ENCODE measurements around the gene FAM13B. TPM values are rescaled to one million over a fixed set of nuclear protein-coding genes. Genes with fewer than 3 reads are reported as not detected.
A peak's percentile ranks its signal among the peaks of the same experiment; 100 is the strongest.

The FAM13B gene
- total RNA-seq, 1 donor from 2014 or later, result 84.1 TPM

- H3K27ac Mint-ChIP-seq, result no peak overlapping the region
- ATAC-seq (ENCODE audit: low read depth), result peak; percentile 82
- peak; percentile 98 for TF ChIP-seq CTCF (IDR thresholded peaks at IDR 0.05)
- DNase-seq, result peak; percentile 47
- H3K27me3 Mint-ChIP-seq, result no peaks in the 10 kb centered on the region
- peaks cover 5% of the 10 kb centered on the region for H3K4me1 Mint-ChIP-seq
- no peaks in the 10 kb centered on the region for H3K36me3 Mint-ChIP-seq (ENCODE audit: low read depth)
- CTCF ChIA-PET, result interaction anchor here (0.7 to 8.1 kb wide), 20 partner anchors 9 to 439 kb away, joined by 3 to 144 read pairs (median 4); partner anchors contain the start of genes BRD8, FAM13B, KIF20A and NME5
- intact Hi-C loops (cut with micrococcal nuclease), result loop anchor here (1.0 kb wide), 3 partner anchors 33 to 440 kb away; no protein-coding TSS in a partner anchor
- H3K9me3 Mint-ChIP-seq, result no peaks in the 10 kb centered on the region
- no peak overlapping the region for H3K4me3 Mint-ChIP-seq
- POLR2A ChIA-PET, result interaction anchor here (1.3 kb wide), 1 partner anchor 35 kb away, joined by 6 read pairs; the partner anchor contains the start of gene FAM13B
Observed at GRCh38 chr5:138068742-138069600, 36.1 kb upstream of the FAM13B start.

- H3K27ac Mint-ChIP-seq, result no peak overlapping the region
- ChIA-PET POLR2A (no interaction called here), CTCF (interaction anchor here (1.0 to 8.1 kb wide), 8 partner anchors 10 to 438 kb away, joined by 3 to 144 read pairs (median 10); partner anchors contain the start of gene FAM13B)
- H3K4me1 Mint-ChIP-seq, result peaks cover 5% of the 10 kb centered on the region
- TF ChIP-seq CTCF (IDR thresholded peaks at IDR 0.05), result no peak
- intact Hi-C loops (cut with micrococcal nuclease), result loop anchor here (1.0 kb wide), 3 partner anchors 32 to 439 kb away; no protein-coding TSS in a partner anchor
- H3K9me3 Mint-ChIP-seq, result no peaks in the 10 kb centered on the region
- no peak overlapping the region for H3K4me3 Mint-ChIP-seq
- H3K27me3 Mint-ChIP-seq, result no peaks in the 10 kb centered on the region
- ATAC-seq (ENCODE audit: low read depth) (no peak), DNase-seq (no peak)
- no peaks in the 10 kb centered on the region for H3K36me3 Mint-ChIP-seq (ENCODE audit: low read depth)
Observed at GRCh38 chr5:138067945-138068344, 35.1 kb upstream of the FAM13B start.

GRCh38 chr5:138065102-138065501 is 32.2 kb upstream of the FAM13B start:
- Mint-ChIP-seq H3K4me1 (peaks cover 5% of the 10 kb centered on the region), H3K4me3 (no peak overlapping the region), H3K27me3 (no peaks in the 10 kb centered on the region), H3K9me3 (no peaks in the 10 kb centered on the region), H3K36me3 (ENCODE audit: low read depth) (no peaks in the 10 kb centered on the region), H3K27ac (no peak overlapping the region)
- ATAC-seq (ENCODE audit: low read depth) (no peak), DNase-seq (no peak)
- intact Hi-C loops (cut with micrococcal nuclease), result no loop called here
- ChIA-PET CTCF (interaction anchor here (0.6 to 8.1 kb wide), 6 partner anchors 12 to 436 kb away, joined by 3 to 144 read pairs (median 4); partner anchors contain the start of gene FAM13B), POLR2A (no interaction called here)
- no peak for TF ChIP-seq CTCF (IDR thresholded peaks at IDR 0.05)

GRCh38 chr5:138064526-138064925 is 31.6 kb upstream of the FAM13B start:
- ATAC-seq (ENCODE audit: low read depth), result no peak
- POLR2A ChIA-PET, result no interaction called here
- no peaks in the 10 kb centered on the region for H3K36me3 Mint-ChIP-seq (ENCODE audit: low read depth)

More at GRCh38 chr5:138064526-138064925, 31.6 kb upstream of the FAM13B start:
- CTCF ChIA-PET, result interaction anchor here (1.0 to 8.1 kb wide), 5 partner anchors 13 to 285 kb away, joined by 3 to 144 read pairs (median 5); partner anchors contain the start of gene FAM13B
- no peak for TF ChIP-seq CTCF (IDR thresholded peaks at IDR 0.05)
- DNase-seq, result no peak
- H3K4me1 Mint-ChIP-seq, result peaks cover 5% of the 10 kb centered on the region
- H3K9me3 Mint-ChIP-seq, result no peaks in the 10 kb centered on the region
- no peak overlapping the region for H3K4me3 Mint-ChIP-seq
- intact Hi-C loops (cut with micrococcal nuclease), result no loop called here
- no peaks in the 10 kb centered on the region for H3K27me3 Mint-ChIP-seq
- H3K27ac Mint-ChIP-seq, result no peak overlapping the region

Data from activated B cell treated with CpG ODN at 0.5 μM for 24 hours (primary cell).